Spleen (tissue), 11 donors: Measurements from ENCODE around the gene TUBA8. TPM values are rescaled to one million over a fixed set of nuclear protein-coding genes. Genes with fewer than 3 reads are reported as not detected.

Experiments used
- DNase-seq: peaks from one replicate; pipeline ENCODE4 v3.0.0-alpha.2; 2020
- H3K27ac ChIP-seq, 8 donors: fragments of 200-600 bp; sonication (generic) in 7 of 8; 1 replicate in 4 of 8; 2 replicates in 4 of 8; pipeline versions ENCODE4 v1.5.0 to v1.8.0; 2016 to 2021; ENCODE audit warnings: inconsistent platforms in 4 of 8, mild to moderate bottlenecking in 4 of 8, moderate library complexity in 1 of 8
- H3K27me3 ChIP-seq, 7 donors: fragments of 200-600 bp; sonication (generic) in 6 of 7; replicated peaks in 1 of 7; 1 replicate in 4 of 7; 2 replicates in 3 of 7; pipeline versions ENCODE4 v1.5.0 to v1.8.0; 2016 to 2021; ENCODE audit warnings: inconsistent platforms in 3 of 7, mild to moderate bottlenecking in 1 of 7
- H3K36me3 ChIP-seq, 6 donors: fragments of 200-600 bp; sonication (generic) in 5 of 6; 1 replicate in 4 of 6; 2 replicates in 2 of 6; pipeline versions ENCODE4 v1.5.0 to v1.8.0; 2016 to 2021; ENCODE audit warnings: inconsistent platforms in 2 of 6
- H3K4me1 ChIP-seq, 6 donors: fragments of 200-600 bp; sonication (generic) in 5 of 6; 1 replicate in 3 of 6; 2 replicates in 3 of 6; pipeline versions ENCODE4 v1.5.0 to v1.8.0; 2016 to 2021; ENCODE audit warnings: inconsistent platforms in 3 of 6
- H3K4me3 ChIP-seq, 8 donors: fragments of 200-600 bp; sonication (generic) in 7 of 8; 1 replicate in 4 of 8; 2 replicates in 4 of 8; pipeline versions ENCODE4 v1.5.0 to v1.8.0; 2016 to 2021; ENCODE audit warnings: inconsistent platforms in 4 of 8, mild to moderate bottlenecking in 4 of 8, moderate library complexity in 2 of 8
- H3K9me3 ChIP-seq, 8 donors: fragments of 200-600 bp; sonication (generic) in 7 of 8; 1 replicate in 4 of 8; 2 replicates in 4 of 8; pipeline versions ENCODE4 v1.5.0 to v1.8.0; 2016 to 2021; ENCODE audit warnings: inconsistent platforms in 4 of 8
- POLR2A ChIP-seq, 3 donors: fragments of 450-650 bp; IDR thresholded peaks; one replicate each; pipeline ENCODE4 v1.5.1; 2017; ENCODE audit warnings: antibody characterized with exemption in 3 of 3, mild to moderate bottlenecking in 1 of 3
- POLR2AphosphoS5 ChIP-seq, 3 donors: sonication (generic); formaldehyde crosslinking; IDR thresholded peaks; one replicate each; pipeline ENCODE4 v1.5.1; 2017; ENCODE audit warnings: antibody characterized with exemption in 3 of 3
- WGBS, 5 donors: extraction: QIAGEN DNeasy Blood & Tissue Kit in 3 of 5; methylation state at CpG; one replicate each; pipeline versions ENCODE4 v1.1.5 to v1.1.7; 2013 to 2018; 5-methylcytosine and 5-hydroxymethylcytosine counted together
- intact Hi-C: fragments of 100-400 bp; cut with DNase I; formaldehyde crosslinking; loops from one replicate; pipeline ENCODE4 v1.15.0; 2023; ENCODE audit warnings: low total_unique reads
- polyA plus RNA-seq, 3 donors: library from polyadenylated mRNA; stranded (reverse); fragments of 200-250 nt; gene quantifications; one replicate each; pipeline ENCODE4 v1.2.1, GENCODE V29; 2013
- total RNA-seq, 7 donors: library from RNA; depleted of rRNA in 3 of 7; stranded (reverse); fragments of >200 nt in 3 of 7; fragmentation: NEBNext Ultra II Directional in 4 of 7; extraction: Animal tissue kit (Norgen Biotek cat#: 25700) in 4 of 7; gene quantifications; one replicate each; pipeline versions ENCODE4 v1.1.0 to v1.2.1, GENCODE V29; 2016 to 2021
- TF ChIP-seq, protein P1 (sequence below), 11 experiments: fragments of 200-600 bp in 7 of 11; fragments of 450-650 bp in 4 of 11; sonication (generic) in 4 of 11; IDR thresholded peaks in 8 of 11; conservative IDR thresholded peaks in 3 of 11; 1 replicate in 7 of 11; 2 replicates in 4 of 11; pipeline versions ENCODE4 v1.4.0 to v1.8.0; 2016 to 2021; ENCODE audit warnings: antibody characterized with exemption in 11 of 11, inconsistent platforms in 4 of 11, mild to moderate bottlenecking in 1 of 11
- donor health status: healthy with polysubstance abuse.
- donor health status: DM: no; HTN: no; CAD: no; lungs with moderate emphysema.
- donor health status: DM: no; HTN: no; CAD: no.
- donor health status: Bipolar disorder and iron deficiency.
- donor health status: healthy.
- donor health status: DM: no; HTN: no; CAD: no.
- donor health status: DM: yes; HTN: yes; CAD: no.

TUBA8 gene
- total and polyA plus RNA-seq, 10 donors: 2.2 to 5.7 (median 3.8) TPM

DNA sequence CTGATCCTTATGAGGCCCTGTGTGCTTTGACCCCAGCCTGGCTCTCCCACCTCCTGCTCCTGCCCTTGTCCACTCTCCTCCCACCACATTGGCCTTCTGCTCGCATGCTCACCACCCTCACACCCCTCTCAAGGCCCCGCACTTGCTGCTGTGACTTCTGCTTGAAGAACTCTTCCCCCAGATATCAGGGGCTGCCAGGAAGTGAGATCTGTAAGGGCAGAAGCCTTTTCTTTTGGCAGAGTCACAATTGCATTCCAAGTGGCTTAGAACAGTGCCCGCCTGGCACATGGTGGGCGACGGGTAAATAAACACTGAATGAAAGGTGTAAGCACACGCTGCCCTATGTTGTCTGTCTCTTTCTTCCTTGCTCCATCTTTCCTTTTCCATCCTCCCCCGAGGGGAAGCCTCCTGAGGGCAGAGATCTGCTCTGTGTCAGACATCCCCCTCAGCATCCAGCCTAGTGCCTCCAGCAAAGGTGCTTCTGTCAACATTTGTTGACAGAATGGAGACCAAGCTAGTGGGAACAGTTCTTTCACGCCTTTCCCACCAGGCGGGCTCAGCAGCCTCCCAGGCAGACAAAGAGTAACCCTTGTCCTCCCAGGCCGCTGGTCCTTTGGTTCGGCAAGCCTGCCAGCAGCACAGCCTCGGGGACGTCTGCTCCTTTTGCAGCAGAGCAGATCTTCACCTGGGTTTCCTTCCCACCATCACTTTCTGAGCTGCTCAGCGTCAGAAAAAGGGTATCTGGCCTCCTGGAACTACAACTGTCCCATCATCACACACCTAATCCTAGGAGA lies 42.9 kb upstream of the TUBA8 start:
- H3K36me3 ChIP-seq: no peaks in the 10 kb centered on the region
- H3K27me3 ChIP-seq: peaks cover 0 to 8% (median 0%) of the 10 kb centered on the region in 7 donors
- WGBS, 5 donors: 82 to 90% (median 84%) methylated on average over 14 of the region's 14 CpGs
- DNase-seq: peak; percentile 68
- TF ChIP-seq POLR2AphosphoS5 (IDR thresholded peaks at IDR 0.05) (no peak), POLR2A (IDR thresholded peaks at IDR 0.05) (no peak)
- TF ChIP-seq, protein P1, sequence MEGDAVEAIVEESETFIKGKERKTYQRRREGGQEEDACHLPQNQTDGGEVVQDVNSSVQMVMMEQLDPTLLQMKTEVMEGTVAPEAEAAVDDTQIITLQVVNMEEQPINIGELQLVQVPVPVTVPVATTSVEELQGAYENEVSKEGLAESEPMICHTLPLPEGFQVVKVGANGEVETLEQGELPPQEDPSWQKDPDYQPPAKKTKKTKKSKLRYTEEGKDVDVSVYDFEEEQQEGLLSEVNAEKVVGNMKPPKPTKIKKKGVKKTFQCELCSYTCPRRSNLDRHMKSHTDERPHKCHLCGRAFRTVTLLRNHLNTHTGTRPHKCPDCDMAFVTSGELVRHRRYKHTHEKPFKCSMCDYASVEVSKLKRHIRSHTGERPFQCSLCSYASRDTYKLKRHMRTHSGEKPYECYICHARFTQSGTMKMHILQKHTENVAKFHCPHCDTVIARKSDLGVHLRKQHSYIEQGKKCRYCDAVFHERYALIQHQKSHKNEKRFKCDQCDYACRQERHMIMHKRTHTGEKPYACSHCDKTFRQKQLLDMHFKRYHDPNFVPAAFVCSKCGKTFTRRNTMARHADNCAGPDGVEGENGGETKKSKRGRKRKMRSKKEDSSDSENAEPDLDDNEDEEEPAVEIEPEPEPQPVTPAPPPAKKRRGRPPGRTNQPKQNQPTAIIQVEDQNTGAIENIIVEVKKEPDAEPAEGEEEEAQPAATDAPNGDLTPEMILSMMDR (IDR thresholded peaks at IDR 0.05 in 8 of 11, conservative IDR thresholded peaks at IDR 0.05 in 3 of 11): no peak
- peak overlapping the region in 3 of 8 donors; percentile 22 to 71 (median 58) for H3K27ac ChIP-seq
- H3K4me3 ChIP-seq: no peak overlapping the region
- H3K4me1 ChIP-seq: peaks cover 20 to 69% (median 46%) of the 10 kb centered on the region in 6 donors
- intact Hi-C loops: loop anchor here (10.0 kb wide), 1 partner anchor 63 kb away; no protein-coding TSS in a partner anchor
- H3K9me3 ChIP-seq: no peaks in the 10 kb centered on the region

DNA sequence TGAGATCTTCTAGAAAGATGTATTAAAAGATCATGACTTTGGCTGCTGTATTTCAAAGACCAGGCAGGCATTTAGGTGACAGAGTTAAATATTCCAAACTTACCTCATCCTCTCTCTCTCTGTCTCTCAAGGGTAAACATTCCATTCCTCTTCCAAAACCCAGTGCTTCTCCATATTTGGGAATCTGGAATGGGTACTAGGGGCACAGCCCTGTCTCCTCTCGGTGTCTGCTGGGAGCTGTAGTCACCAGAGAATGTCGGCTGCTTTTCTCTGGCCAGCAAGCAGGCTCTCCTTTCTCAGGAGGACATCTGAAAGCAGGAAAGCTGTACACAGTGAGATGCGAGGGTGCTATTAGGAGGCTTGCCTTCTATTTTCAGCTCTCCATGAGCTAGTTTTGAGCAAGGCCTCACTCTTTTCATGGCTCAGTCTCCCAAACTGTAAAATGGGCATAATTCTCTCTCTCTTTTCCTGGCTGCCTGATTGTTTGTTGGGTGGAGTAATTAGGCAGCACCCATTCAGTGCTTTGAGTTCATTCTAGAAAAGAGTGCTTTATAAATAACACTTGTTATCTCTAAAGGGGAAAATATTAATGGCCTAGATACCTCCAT lies 42.1 kb upstream of the TUBA8 start:
- peaks cover 20 to 65% (median 45%) of the 10 kb centered on the region in 6 donors for H3K4me1 ChIP-seq
- H3K27me3 ChIP-seq: peaks cover 0 to 8% (median 0%) of the 10 kb centered on the region in 7 donors
- H3K4me3 ChIP-seq: no peak overlapping the region
- peak overlapping the region in 3 of 8 donors; percentile 22 to 71 (median 58) for H3K27ac ChIP-seq
- intact Hi-C loops: loop anchor here (10.0 kb wide), 1 partner anchor 64 kb away; no protein-coding TSS in a partner anchor
- no peak for DNase-seq
- 84 to 91% (median 87%) methylated on average over 3 of the region's 3 CpGs for WGBS, 5 donors
- H3K9me3 ChIP-seq: no peaks in the 10 kb centered on the region
- H3K36me3 ChIP-seq: no peaks in the 10 kb centered on the region
- TF ChIP-seq POLR2A (IDR thresholded peaks at IDR 0.05) (no peak), POLR2AphosphoS5 (IDR thresholded peaks at IDR 0.05) (no peak)
- TF ChIP-seq, protein P1 (IDR thresholded peaks at IDR 0.05 in 8 of 11, conservative IDR thresholded peaks at IDR 0.05 in 3 of 11): no peak

DNA sequence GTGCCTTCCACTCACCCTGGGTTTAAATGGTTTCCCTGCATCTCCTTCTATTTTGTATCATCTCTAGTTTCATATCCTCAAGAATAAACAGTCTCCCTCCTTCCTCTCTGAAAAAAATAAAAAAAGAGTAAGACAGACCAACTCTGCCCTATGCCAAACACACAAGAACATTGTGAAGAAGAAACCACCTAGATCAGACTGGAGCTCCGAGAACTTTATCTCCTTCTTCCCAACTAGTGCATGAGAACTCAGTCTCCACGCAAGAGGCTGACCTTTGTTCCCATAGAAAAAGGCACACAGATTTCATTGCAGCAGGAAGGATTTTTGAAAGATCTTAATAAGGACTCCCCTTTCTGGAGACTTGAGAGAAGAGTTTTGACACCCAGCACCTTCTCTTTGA lies 41.6 kb upstream of the TUBA8 start:
- WGBS, 5 donors: 89 to 92% (median 91%) methylated on average over 2 of the region's 2 CpGs
- Histone ChIP-seq H3K4me3 (no peak overlapping the region), H3K9me3 (no peaks in the 10 kb centered on the region), H3K27me3 (peaks cover 0 to 8% (median 0%) of the 10 kb centered on the region in 7 donors), H3K27ac (peak overlapping the region in 1 of 8 donors; percentile 58), H3K4me1 (peaks cover 20 to 65% (median 45%) of the 10 kb centered on the region in 6 donors), H3K36me3 (no peaks in the 10 kb centered on the region)
- TF ChIP-seq POLR2A (IDR thresholded peaks at IDR 0.05) (no peak), POLR2AphosphoS5 (IDR thresholded peaks at IDR 0.05) (no peak)
- TF ChIP-seq, protein P1 (IDR thresholded peaks at IDR 0.05 in 8 of 11, conservative IDR thresholded peaks at IDR 0.05 in 3 of 11): no peak
- intact Hi-C loops: loop anchor here (10.0 kb wide), 1 partner anchor 64 kb away; no protein-coding TSS in a partner anchor
- DNase-seq: no peak

DNA sequence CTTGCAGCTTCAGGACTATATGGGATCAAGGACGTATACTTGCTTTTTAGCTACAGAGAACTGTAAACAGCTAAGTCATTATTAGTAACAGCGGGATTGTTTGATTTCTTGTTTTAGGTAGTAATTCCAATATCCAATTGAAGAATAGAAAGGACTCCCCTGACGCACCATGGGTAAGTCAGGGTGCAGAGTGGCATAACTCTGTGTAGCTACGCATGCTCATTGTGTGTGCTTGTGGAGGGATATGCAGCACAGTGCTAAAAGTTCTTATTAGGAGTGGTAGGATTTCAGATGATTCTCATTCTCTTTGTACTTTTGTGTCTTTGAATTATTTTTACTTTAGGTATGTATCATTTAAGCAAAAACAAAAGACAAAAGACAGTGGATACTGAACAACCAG lies 40.6 kb upstream of the TUBA8 start:
- H3K27me3 ChIP-seq: peaks cover 0 to 3% (median 0%) of the 10 kb centered on the region in 7 donors
- 92 to 97% (median 96%) methylated on average over 4 of the region's 4 CpGs for WGBS, 5 donors
- no peaks in the 10 kb centered on the region for H3K36me3 ChIP-seq
- DNase-seq: no peak
- H3K27ac ChIP-seq: no peak overlapping the region
- H3K9me3 ChIP-seq: no peaks in the 10 kb centered on the region
- TF ChIP-seq, protein P1 (IDR thresholded peaks at IDR 0.05 in 8 of 11, conservative IDR thresholded peaks at IDR 0.05 in 3 of 11): no peak
- TF ChIP-seq POLR2A (IDR thresholded peaks at IDR 0.05) (no peak), POLR2AphosphoS5 (IDR thresholded peaks at IDR 0.05) (no peak)
- intact Hi-C loops: loop anchor here (2.0 to 10.0 kb wide), 3 partner anchors 165 to 325 kb away; no protein-coding TSS in a partner anchor
- no peak overlapping the region for H3K4me3 ChIP-seq
- H3K4me1 ChIP-seq: peaks cover 20 to 62% (median 39%) of the 10 kb centered on the region in 6 donors
